Esophagus muscularis mucosa (tissue), 4 donors: ENCODE results near the gene KSR1. TPM values are rescaled to one million over a fixed set of nuclear protein-coding genes. Genes with fewer than 3 reads are reported as not detected.
"Not testable (repeated sequence)": the region's sequence is repeated elsewhere in the genome, so short reads cannot be mapped to it uniquely, and the experiment has no call there.

Source experiments
- DNase-seq: peaks from one replicate; pipeline ENCODE4 v3.0.0-alpha.2; 2017; ENCODE audit errors: extremely low spot score
- H3K27ac ChIP-seq, 4 donors: fragments of 200-600 bp; sonication (generic); replicated peaks in 1 of 4; 1 replicate in 3 of 4; 2 replicates in 1 of 4; pipeline ENCODE4 v1.5.1; 2016 to 2019; ENCODE audit warnings: mild to moderate bottlenecking in 1 of 4
- H3K27me3 ChIP-seq, 4 donors: fragments of 200-600 bp; sonication (generic); one replicate each; pipeline versions ENCODE4 v1.5.1 to v1.6.0; 2016 to 2019
- H3K36me3 ChIP-seq, 4 donors: fragments of 200-600 bp; sonication (generic); one replicate each; pipeline ENCODE4 v1.5.1; 2016 to 2019
- H3K4me1 ChIP-seq, 4 donors: fragments of 200-600 bp; sonication (generic); one replicate each; pipeline ENCODE4 v1.5.1; 2016 to 2019
- H3K4me3 ChIP-seq, 4 donors: fragments of 200-600 bp; sonication (generic); 1 replicate in 2 of 4; 2 replicates in 2 of 4; pipeline ENCODE4 v1.5.1; 2016 to 2019; ENCODE audit warnings: mild to moderate bottlenecking in 4 of 4, moderate library complexity in 1 of 4
- H3K9me3 ChIP-seq, 4 donors: fragments of 200-600 bp; sonication (generic); 1 replicate in 3 of 4; 2 replicates in 1 of 4; pipeline ENCODE4 v1.5.1; 2016 to 2019
- CTCF ChIP-seq, 3 experiments: fragments of 200-600 bp in 2 of 3; fragments of 450-650 bp in 1 of 3; sonication (generic) in 2 of 3; IDR thresholded peaks; one replicate each; pipeline ENCODE4 v1.5.1; 2017 to 2019; ENCODE audit warnings: antibody characterized with exemption in 3 of 3, mild to moderate bottlenecking in 2 of 3, moderate library complexity in 1 of 3
- EP300 ChIP-seq: sonication (generic); formaldehyde crosslinking; IDR thresholded peaks from one replicate; pipeline ENCODE4 v1.6.1; 2017; ENCODE audit warnings: antibody characterized with exemption
- POLR2A ChIP-seq: fragments of 450-650 bp; IDR thresholded peaks from one replicate; pipeline ENCODE4 v1.6.1; 2017; ENCODE audit warnings: antibody characterized with exemption, moderate library complexity, mild to moderate bottlenecking, low read depth
- POLR2AphosphoS5 ChIP-seq, 2 donors: sonication (generic); formaldehyde crosslinking; IDR thresholded peaks; one replicate each; pipeline ENCODE4 v1.6.1; 2017; ENCODE audit warnings: antibody characterized with exemption in 2 of 2
- WGBS: methylation state at CpG from one replicate; pipeline ENCODE4 v1.1.5; 2018; 5-methylcytosine and 5-hydroxymethylcytosine counted together
- intact Hi-C: fragments of 100-400 bp; cut with DNase I; formaldehyde crosslinking; loops from one replicate; pipeline ENCODE4 v1.15.1; 2023
- total RNA-seq, 4 donors: library from RNA; depleted of rRNA; stranded (reverse); fragments of >200 nt; gene quantifications; one replicate each; pipeline versions ENCODE4 v1.1.0 to v1.2.1, GENCODE V29; 2016

Gene KSR1
- total RNA-seq, 4 donors from 2014 or later, result 13.3 to 18.9 (median 13.7) TPM

GRCh38 chr17:27425991-27426390 is 30.3 kb upstream of the KSR1 start:
- Histone ChIP-seq H3K4me1 (no peaks in the 10 kb centered on the region), H3K9me3 (no peaks in the 10 kb centered on the region), H3K27me3 (no peaks in the 10 kb centered on the region), H3K4me3 (no peak overlapping the region), H3K27ac (no peak overlapping the region), H3K36me3 (no peaks in the 10 kb centered on the region)
- TF ChIP-seq EP300 (no peak), POLR2AphosphoS5 (IDR thresholded peaks at IDR 0.05) (no peak), POLR2A (no peak), CTCF (IDR thresholded peaks at IDR 0.05) (no peak)
- intact Hi-C loops, result no loop called here
- DNase-seq, result no peak
- WGBS, result 100% methylated on average over 1 of the region's 3 CpGs

GRCh38 chr17:27426471-27426870 is 29.8 kb upstream of the KSR1 start:
- H3K36me3 ChIP-seq, H3K4me3 ChIP-seq, DNase-seq, H3K27ac ChIP-seq, H3K27me3 ChIP-seq, H3K4me1 ChIP-seq, H3K9me3 ChIP-seq, intact Hi-C loops: not testable (repeated sequence)
- WGBS, result 79% methylated on average over 2 of the region's 3 CpGs

GRCh38 chr17:27427166-27427862 is 28.9 kb upstream of the KSR1 start:
- 90% methylated on average over 5 of the region's 5 CpGs for WGBS
- not testable (repeated sequence) for H3K4me1 ChIP-seq

GRCh38 chr17:27428781-27429505 is 27.3 kb upstream of the KSR1 start:
- intact Hi-C loops, result no loop called here
- Histone ChIP-seq H3K9me3 (no peaks in the 10 kb centered on the region), H3K27ac (no peak overlapping the region), H3K27me3 (no peaks in the 10 kb centered on the region), H3K4me1 (no peaks in the 10 kb centered on the region), H3K36me3 (no peaks in the 10 kb centered on the region), H3K4me3 (no peak overlapping the region)
- 98% methylated on average over 5 of the region's 9 CpGs for WGBS
- no peak for TF ChIP-seq CTCF (IDR thresholded peaks at IDR 0.05)
- no peak for TF ChIP-seq EP300
- no peak for TF ChIP-seq POLR2A
- TF ChIP-seq POLR2AphosphoS5 (IDR thresholded peaks at IDR 0.05), result no peak
- no peak for DNase-seq

More at GRCh38 chr17:27427166-27427862, 28.9 kb upstream of the KSR1 start:
- DNase-seq, H3K9me3 ChIP-seq, H3K36me3 ChIP-seq, intact Hi-C loops, H3K4me3 ChIP-seq, H3K27me3 ChIP-seq, H3K27ac ChIP-seq: not testable (repeated sequence)

- TF ChIP-seq CTCF (IDR thresholded peaks at IDR 0.05), result no peak
- no peak for TF ChIP-seq EP300
- TF ChIP-seq POLR2A, result no peak
- TF ChIP-seq POLR2AphosphoS5 (IDR thresholded peaks at IDR 0.05), result no peak
- WGBS, result 87% methylated on average over 13 of the region's 21 CpGs
- Histone ChIP-seq H3K4me3 (no peak overlapping the region), H3K4me1 (no peaks in the 10 kb centered on the region), H3K27ac (no peak overlapping the region), H3K9me3 (no peaks in the 10 kb centered on the region), H3K36me3 (no peaks in the 10 kb centered on the region), H3K27me3 (no peaks in the 10 kb centered on the region)
- intact Hi-C loops, result no loop called here
- no peak for DNase-seq
Measured at GRCh38 chr17:27429666-27430382, 26.4 kb upstream of the KSR1 start.
